Activated B cell treated with CpG ODN at 0.5 μM for 24 hours (primary cell): ENCODE measurements around the gene PXDN. TPM values are rescaled to one million over a fixed set of nuclear protein-coding genes. Genes with fewer than 3 reads are reported as not detected.
"Not testable (repeated sequence)": the region's sequence is repeated elsewhere in the genome, so short reads cannot be mapped to it uniquely, and the experiment has no call there.

Experiments used
- ATAC-seq: fragments of 200-7000 bp; cut with Tn5 transposase; one replicate; pipeline ENCODE4 v1.10.0; 2021; ENCODE audit warnings: low read depth, mild to moderate bottlenecking, moderate library complexity
- CTCF ChIA-PET: fragments of 350-600 bp; sonication (Branson Sonifier 250); formaldehyde crosslinking; loops from one replicate; lab custom pipeline; 2021; ENCODE audit warnings: antibody characterized with exemption; lab: Charles Lee
- POLR2A ChIA-PET: fragments of 350-600 bp; sonication (Branson Sonifier 250); formaldehyde crosslinking; loops from one replicate; lab custom pipeline; 2021; ENCODE audit warnings: antibody characterized with exemption; lab: Charles Lee
- DNase-seq: peaks from one replicate; pipeline ENCODE4 v3.0.0; 2022
- H3K27ac Mint-ChIP-seq: one replicate; pipeline ENCODE4 v1.8.0; 2020; ENCODE audit warnings: mixed read lengths
- H3K27me3 Mint-ChIP-seq: one replicate; pipeline ENCODE4 v1.8.0; 2021; ENCODE audit warnings: mixed read lengths
- H3K36me3 Mint-ChIP-seq: one replicate; pipeline ENCODE4 v1.8.0; 2021; ENCODE audit warnings: low read depth, mixed read lengths
- H3K4me1 Mint-ChIP-seq: one replicate; pipeline ENCODE4 v1.8.0; 2021; ENCODE audit warnings: mixed read lengths
- H3K4me3 Mint-ChIP-seq: one replicate; pipeline ENCODE4 v1.8.0; 2020; ENCODE audit warnings: mild to moderate bottlenecking, mixed read lengths
- H3K9me3 Mint-ChIP-seq: one replicate; pipeline ENCODE4 v1.8.0; 2020; ENCODE audit warnings: mixed read lengths
- intact Hi-C: fragments of 100-400 bp; cut with micrococcal nuclease; formaldehyde crosslinking; loops from one replicate; pipeline ENCODE4 v1.15.1; 2024
- total RNA-seq: library from RNA; stranded (reverse); gene quantifications from 2 replicates; pipeline ENCODE4 v1.2.3, GENCODE V29; 2022
- TF ChIP-seq, protein P1 (sequence below): fragments of 200-600 bp; IDR thresholded peaks from one replicate; pipeline ENCODE4 v1.8.0; 2022; ENCODE audit warnings: antibody characterized with exemption, mild to moderate bottlenecking

Gene PXDN
- total RNA-seq, 1 donor from 2014 or later: 1.1 TPM

DNA sequence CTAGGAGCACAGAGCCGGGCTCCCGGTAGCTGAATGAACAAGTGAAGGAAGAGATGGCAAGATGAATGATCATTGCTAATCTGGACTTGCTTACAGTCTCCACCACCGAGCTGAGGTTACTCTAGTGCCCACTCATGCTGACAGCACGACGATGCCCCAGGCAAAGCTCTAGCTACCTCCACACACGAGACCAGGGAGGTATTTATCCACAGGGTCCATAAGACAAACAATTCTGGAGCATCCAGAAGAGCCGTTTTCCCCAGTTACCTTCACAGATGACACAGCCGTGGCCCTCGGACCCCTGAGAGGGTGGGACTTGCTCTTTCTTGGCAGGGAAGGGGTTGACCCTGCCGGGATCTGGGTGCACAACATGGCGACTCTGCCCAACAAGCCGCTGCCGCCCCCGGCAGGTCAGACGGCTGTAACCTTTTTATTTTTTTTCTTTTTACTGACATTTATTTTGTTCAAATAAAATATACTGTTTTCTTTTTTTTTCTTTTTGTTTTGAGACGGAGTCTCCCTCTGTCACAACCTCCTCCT lies 120.3 kb downstream of the PXDN start:
- Mint-ChIP-seq H3K9me3 (no peaks in the 10 kb centered on the region), H3K4me3 (no peak overlapping the region), H3K27ac (no peak overlapping the region), H3K36me3 (no peaks in the 10 kb centered on the region), H3K4me1 (no peaks in the 10 kb centered on the region), H3K27me3 (no peaks in the 10 kb centered on the region)
- TF ChIP-seq, protein P1, sequence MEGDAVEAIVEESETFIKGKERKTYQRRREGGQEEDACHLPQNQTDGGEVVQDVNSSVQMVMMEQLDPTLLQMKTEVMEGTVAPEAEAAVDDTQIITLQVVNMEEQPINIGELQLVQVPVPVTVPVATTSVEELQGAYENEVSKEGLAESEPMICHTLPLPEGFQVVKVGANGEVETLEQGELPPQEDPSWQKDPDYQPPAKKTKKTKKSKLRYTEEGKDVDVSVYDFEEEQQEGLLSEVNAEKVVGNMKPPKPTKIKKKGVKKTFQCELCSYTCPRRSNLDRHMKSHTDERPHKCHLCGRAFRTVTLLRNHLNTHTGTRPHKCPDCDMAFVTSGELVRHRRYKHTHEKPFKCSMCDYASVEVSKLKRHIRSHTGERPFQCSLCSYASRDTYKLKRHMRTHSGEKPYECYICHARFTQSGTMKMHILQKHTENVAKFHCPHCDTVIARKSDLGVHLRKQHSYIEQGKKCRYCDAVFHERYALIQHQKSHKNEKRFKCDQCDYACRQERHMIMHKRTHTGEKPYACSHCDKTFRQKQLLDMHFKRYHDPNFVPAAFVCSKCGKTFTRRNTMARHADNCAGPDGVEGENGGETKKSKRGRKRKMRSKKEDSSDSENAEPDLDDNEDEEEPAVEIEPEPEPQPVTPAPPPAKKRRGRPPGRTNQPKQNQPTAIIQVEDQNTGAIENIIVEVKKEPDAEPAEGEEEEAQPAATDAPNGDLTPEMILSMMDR: no peak
- no peak for ATAC-seq
- intact Hi-C loops: no loop called here
- no peak for DNase-seq
- POLR2A ChIA-PET: no interaction called here
- CTCF ChIA-PET: no interaction called here

DNA sequence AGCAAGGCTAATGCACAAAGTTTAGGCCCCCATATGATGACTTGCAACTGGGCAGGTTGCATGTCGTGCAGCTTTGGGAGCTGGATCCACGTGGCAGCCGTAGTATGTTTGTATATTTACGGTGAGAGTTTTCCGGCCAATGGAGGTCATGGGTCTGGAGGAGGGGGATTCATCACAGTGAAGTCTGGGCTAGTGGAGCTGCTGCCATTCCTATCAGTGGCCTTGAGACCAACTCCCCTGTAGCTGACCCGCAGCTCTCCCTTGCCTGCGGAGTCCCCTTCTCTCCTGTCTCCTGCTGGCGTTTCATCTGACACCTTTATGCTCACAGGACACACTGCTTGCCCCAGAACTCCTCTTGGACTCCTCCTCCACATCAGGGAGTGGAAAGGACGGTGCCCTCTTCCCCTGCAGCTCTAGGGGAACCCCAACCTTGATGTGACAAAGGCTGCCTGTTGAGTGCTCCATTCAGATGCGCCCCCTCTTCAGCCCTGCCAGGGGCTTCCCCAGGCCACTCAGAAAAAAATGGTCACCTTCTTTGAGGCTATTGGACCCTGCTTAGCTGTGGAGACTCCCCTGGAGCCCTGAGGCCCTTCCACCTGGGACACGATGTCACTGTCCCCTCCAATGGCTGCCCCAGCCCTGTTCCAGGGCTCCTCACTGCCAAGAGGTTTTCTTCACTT lies 121.7 kb downstream of the PXDN start:
- ChIA-PET CTCF (interaction anchor here (0.6 kb wide), 1 partner anchor 136 kb away, joined by 3 read pairs; no protein-coding TSS in a partner anchor), POLR2A (no interaction called here)
- no peaks in the 10 kb centered on the region for H3K36me3 Mint-ChIP-seq
- H3K9me3 Mint-ChIP-seq: no peaks in the 10 kb centered on the region
- H3K27me3 Mint-ChIP-seq: no peaks in the 10 kb centered on the region
- intact Hi-C loops: no loop called here
- H3K27ac Mint-ChIP-seq: no peak overlapping the region
- peaks cover 1% of the 10 kb centered on the region for H3K4me1 Mint-ChIP-seq
- H3K4me3 Mint-ChIP-seq: no peak overlapping the region
- TF ChIP-seq, protein P1: no peak
- ATAC-seq (no peak), DNase-seq (no peak)

DNA sequence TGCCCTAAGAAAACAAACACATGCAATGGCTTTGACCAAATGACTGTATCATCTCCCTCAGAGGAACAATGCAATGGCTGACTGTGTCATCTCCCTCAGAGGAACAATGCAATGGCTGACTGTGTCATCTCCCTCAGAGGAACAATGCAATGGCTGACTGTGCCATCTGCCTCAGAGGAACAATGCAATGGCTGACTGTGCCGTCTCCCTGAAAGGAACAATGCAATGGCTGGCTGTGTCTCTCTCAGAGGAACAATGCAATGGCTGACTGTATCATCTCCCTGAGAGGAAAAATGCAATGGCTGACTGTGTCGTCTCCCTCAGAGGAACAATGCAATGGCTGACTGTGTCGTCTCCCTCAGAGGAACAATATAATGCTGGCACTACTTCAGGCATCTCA lies 122.3 kb downstream of the PXDN start:
- POLR2A ChIA-PET, DNase-seq, H3K4me3 Mint-ChIP-seq, H3K27me3 Mint-ChIP-seq, CTCF ChIA-PET, ATAC-seq, H3K4me1 Mint-ChIP-seq, H3K36me3 Mint-ChIP-seq, H3K9me3 Mint-ChIP-seq, H3K27ac Mint-ChIP-seq, intact Hi-C loops: not testable (repeated sequence)

DNA sequence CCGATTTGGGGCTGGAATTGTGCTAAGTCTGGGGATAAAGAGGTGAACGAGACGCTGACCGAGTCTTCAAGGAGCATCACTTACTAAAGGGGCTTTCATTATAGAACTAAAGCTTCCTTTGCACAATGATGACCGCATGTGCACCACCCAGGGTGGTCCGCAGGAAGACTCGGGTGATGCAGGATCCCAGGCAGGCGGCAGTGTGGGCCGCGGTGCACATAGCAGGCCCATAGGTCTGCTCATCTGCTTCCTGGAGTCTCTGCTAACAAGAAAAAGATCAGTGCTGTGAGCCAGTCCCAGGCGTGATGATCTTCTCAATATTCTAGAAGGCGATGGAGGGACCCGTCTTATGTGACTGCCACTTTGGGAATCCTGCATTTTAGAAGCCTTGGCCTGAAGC lies 122.8 kb downstream of the PXDN start:
- H3K27me3 Mint-ChIP-seq: no peaks in the 10 kb centered on the region
- DNase-seq (no peak), ATAC-seq (no peak)
- H3K9me3 Mint-ChIP-seq: no peaks in the 10 kb centered on the region
- H3K36me3 Mint-ChIP-seq: no peaks in the 10 kb centered on the region
- intact Hi-C loops: no loop called here
- ChIA-PET CTCF (no interaction called here), POLR2A (no interaction called here)
- TF ChIP-seq, protein P1: no peak
- H3K4me3 Mint-ChIP-seq: no peak overlapping the region
- no peak overlapping the region for H3K27ac Mint-ChIP-seq
- H3K4me1 Mint-ChIP-seq: peaks cover 11% of the 10 kb centered on the region

DNA sequence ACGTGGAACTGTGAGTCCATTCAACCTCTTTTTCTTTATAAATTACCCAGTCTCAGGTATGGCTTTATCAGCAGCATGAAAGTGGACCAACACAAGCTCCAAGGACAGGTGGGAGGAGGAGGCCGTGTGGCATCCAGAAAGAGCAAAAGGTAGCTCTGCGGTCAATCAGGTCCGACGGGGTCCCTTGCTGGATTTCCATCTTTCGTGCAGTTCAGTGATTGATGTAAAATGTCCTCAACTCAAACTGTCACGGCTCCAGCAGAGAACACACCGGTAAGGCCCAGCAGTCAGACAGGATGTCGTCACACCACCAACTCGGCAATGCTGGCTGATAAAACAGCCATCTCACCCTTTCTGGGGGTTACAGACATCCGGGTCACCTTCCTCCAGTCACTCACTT lies 123.3 kb downstream of the PXDN start:
- Mint-ChIP-seq H3K9me3 (no peaks in the 10 kb centered on the region), H3K36me3 (no peaks in the 10 kb centered on the region), H3K4me3 (no peak overlapping the region), H3K27ac (no peak overlapping the region), H3K27me3 (no peaks in the 10 kb centered on the region), H3K4me1 (peaks cover 13% of the 10 kb centered on the region)
- POLR2A ChIA-PET: no interaction called here
- CTCF ChIA-PET: no interaction called here
- DNase-seq (no peak), ATAC-seq (no peak)
- intact Hi-C loops: no loop called here
- TF ChIP-seq, protein P1: no peak
